K562 (cell line): ENCODE results near the gene URGCP. TPM values are rescaled to one million over a fixed set of nuclear protein-coding genes. Genes with fewer than 3 reads are reported as not detected.

Experiments
- BCLAF1 ChIP-seq, 2 experiments: fragments of 450-650 bp in 1 of 2; IDR thresholded peaks; 2 replicates each; pipeline ENCODE4 v1.6.1; 2011 to 2017; ENCODE audit warnings: low read depth in 2 of 2, antibody characterized with exemption in 1 of 2, borderline replicate concordance in 1 of 2, low read length in 1 of 2, mild to moderate bottlenecking in 1 of 2, mixed read lengths in 1 of 2; ENCODE audit not compliant: control insufficient read depth in 1 of 2
- DMBX1 ChIP-seq: fragments of 250-450 bp; sonication (Bioruptor Pico); IDR thresholded peaks from 2 replicates; pipeline ENCODE4 v1.8.0; 2022; ENCODE audit warnings: inconsistent platforms, mild to moderate bottlenecking, moderate library complexity, borderline replicate concordance
- E2F5 ChIP-seq: sonication (generic); formaldehyde crosslinking; IDR thresholded peaks from 2 replicates; pipeline ENCODE4 v1.8.0; 2022; ENCODE audit warnings: mild to moderate bottlenecking, missing genetic modification reagents
- FOXA1 ChIP-seq: fragments of 450-650 bp; IDR thresholded peaks from 2 replicates; pipeline ENCODE4 v1.6.1; 2016; ENCODE audit warnings: mild to moderate bottlenecking, borderline replicate concordance
- FOXP1 ChIP-seq: sonication (generic); formaldehyde crosslinking; IDR thresholded peaks from 2 replicates; pipeline ENCODE4 v1.8.0; 2022; ENCODE audit warnings: mild to moderate bottlenecking, missing genetic modification reagents
- FUS ChIP-seq: fragments of 200-400 bp; formaldehyde crosslinking; optimal IDR thresholded peaks from 2 replicates; pipeline ENCODE3; 2017; ENCODE audit warnings: low read depth, low read length
- GTF2B ChIP-seq: IDR thresholded peaks from 2 replicates; pipeline ENCODE4 v1.6.1; 2011; ENCODE audit not compliant: insufficient read length; ENCODE audit errors: extremely low read depth
- HDAC1 ChIP-seq, 2 experiments: fragments of 450-650 bp; IDR thresholded peaks; 2 replicates each; pipeline ENCODE4 v1.6.1; 2016 to 2017; ENCODE audit warnings: inconsistent platforms in 1 of 2, mild to moderate bottlenecking in 1 of 2, moderate library complexity in 1 of 2
- HINFP ChIP-seq: fragments of 450-650 bp; conservative IDR thresholded peaks from 2 replicates; pipeline ENCODE4 v1.6.1; 2016; ENCODE audit warnings: missing genetic modification characterization, low read depth, mild to moderate bottlenecking, control low read depth, missing compliant biosample characterization
- MCM7 ChIP-seq, 2 experiments: fragments of 450-650 bp; IDR thresholded peaks; 2 replicates each; pipeline ENCODE4 v1.6.1; 2016 to 2018
- NCOA4 ChIP-seq: fragments of 450-650 bp; IDR thresholded peaks from 2 replicates; pipeline ENCODE4 v1.6.1; 2018; ENCODE audit warnings: mild to moderate bottlenecking; ENCODE audit not compliant: partially characterized antibody
- NEUROD1 ChIP-seq: fragments of 150-350 bp; IDR thresholded peaks from 2 replicates; pipeline ENCODE4 v1.6.1; 2014; ENCODE audit warnings: borderline replicate concordance, low read length, low read depth; ENCODE audit not compliant: partially characterized antibody
- NFATC3 ChIP-seq: fragments of 450-650 bp; IDR thresholded peaks from 2 replicates; pipeline ENCODE4 v1.6.1; 2017; ENCODE audit warnings: mild to moderate bottlenecking
- RB1 ChIP-seq: fragments of 450-650 bp; IDR thresholded peaks from 2 replicates; pipeline ENCODE4 v1.6.1; 2017; ENCODE audit warnings: low read depth, mild to moderate bottlenecking
- RBFOX2 ChIP-seq: fragments of 200-400 bp; formaldehyde crosslinking; IDR thresholded peaks from 2 replicates; pipeline ENCODE4 v1.6.1; 2017; ENCODE audit warnings: low read depth, mild to moderate bottlenecking, low read length, moderate library complexity
- SIN3B ChIP-seq: fragments of 450-650 bp; IDR thresholded peaks from 2 replicates; pipeline ENCODE4 v1.6.1; 2017; ENCODE audit warnings: low read depth, mild to moderate bottlenecking, moderate library complexity
- ZNF12 ChIP-seq: sonication (generic); formaldehyde crosslinking; IDR thresholded peaks from 2 replicates; pipeline ENCODE4 v1.4.0; 2020; ENCODE audit warnings: mild to moderate bottlenecking, missing genetic modification reagents
- ZNF140 ChIP-seq: fragments of 250-450 bp; sonication (Bioruptor Pico); IDR thresholded peaks from 2 replicates; pipeline ENCODE4 v1.8.0; 2021; ENCODE audit warnings: moderate library complexity, mild to moderate bottlenecking, inconsistent platforms
- ZNF232 ChIP-seq: sonication (generic); formaldehyde crosslinking; IDR thresholded peaks from 2 replicates; pipeline ENCODE4 v1.8.0; 2022; ENCODE audit warnings: mild to moderate bottlenecking, missing genetic modification reagents
- ZNF354B ChIP-seq: fragments of 250-450 bp; sonication (Bioruptor Pico); IDR thresholded peaks from 2 replicates; pipeline ENCODE4 v1.4.0; 2020
- ZNF668 ChIP-seq: fragments of 250-450 bp; sonication (Bioruptor Pico); IDR thresholded peaks from 2 replicates; pipeline ENCODE4 v1.8.0; 2022; ENCODE audit warnings: mild to moderate bottlenecking, inconsistent platforms
- polyA plus RNA-seq, 8 experiments: library from polyadenylated mRNA; depleted of rRNA in 4 of 8; stranded (reverse) in 5 of 8; unstranded in 3 of 8; fragments of >200 nt; fragmentation: Nextera tagmentation in 2 of 8; fragmentation: Illumina TruSeq in 1 of 8; extraction: Ambion mirVana in 2 of 8; extraction: Trizol in 1 of 8; gene quantifications; 2 replicates each; pipeline versions ENCODE4 v1.2.1 to v1.2.3, GENCODE V29; 2011 to 2014; ENCODE audit warnings: inconsistent platforms in 1 of 8, missing spikeins in 1 of 8
- total RNA-seq, 7 experiments: library from RNA; depleted of rRNA in 6 of 7; stranded (reverse); fragments of >200 nt in 6 of 7; fragmentation: Illumina TruSeq in 2 of 7; extraction: Trizol in 2 of 7; gene quantifications; 2 replicates each; pipeline versions ENCODE4 v1.2.1 to v1.2.3, GENCODE V29; 2011 to 2021; ENCODE audit warnings: low replicate concordance in 1 of 7

Gene URGCP
- total and polyA plus RNA-seq, 9 of the 15 experiments (the other 6 are each of a cell fraction or from before 2014, with no cell fraction given) = 1.7 to 25.8 (median 12.5) TPM

DNA sequence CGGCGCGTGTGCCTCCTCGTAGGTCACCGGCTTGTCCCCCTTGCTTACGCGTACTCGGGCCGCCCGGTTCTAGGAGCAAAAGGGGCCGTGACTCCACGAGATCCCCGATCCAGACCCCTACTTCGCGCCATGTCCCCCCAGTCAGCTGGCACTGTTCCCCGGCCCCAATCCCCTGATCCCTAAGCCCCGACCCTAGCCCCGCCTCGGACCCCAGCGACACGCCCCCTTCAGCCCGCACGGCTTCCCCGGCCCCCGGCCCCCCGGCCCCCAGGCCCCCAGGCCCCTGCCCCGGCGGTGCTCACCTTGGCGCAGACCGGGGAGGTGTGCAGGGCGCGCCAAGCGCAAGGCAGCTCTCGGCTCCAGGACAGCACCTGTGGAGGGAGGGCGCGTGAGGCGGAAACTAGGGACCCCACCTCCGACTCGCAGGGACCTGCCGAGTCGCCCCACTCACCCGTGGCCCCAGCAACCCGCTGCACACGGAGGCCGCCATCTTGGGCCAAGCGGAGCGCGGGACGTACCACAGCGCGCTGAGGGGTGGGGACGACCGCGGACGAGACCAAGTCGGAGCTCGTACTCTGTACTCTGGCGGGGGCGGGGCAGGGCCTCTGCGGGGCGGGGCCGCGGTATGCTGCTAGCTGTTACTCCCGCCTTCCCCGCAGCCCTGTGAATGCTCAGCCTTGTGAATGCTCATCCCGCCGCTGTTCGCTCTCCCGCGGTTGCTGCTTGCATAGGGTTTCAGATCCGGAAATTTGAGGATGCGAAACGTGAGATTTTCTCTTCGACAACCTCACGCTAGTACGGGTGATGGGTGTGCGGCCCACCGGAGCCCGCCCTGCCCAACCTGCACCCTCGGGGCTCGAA, 37.2 kb downstream of the URGCP start, which contains the start of gene MRPS24 (continued):
- peak; percentile 24; the same call in 1 of the 2 replicates for TF ChIP-seq E2F5
- no peak for TF ChIP-seq DMBX1 (CRISPR knock-in tag)
- TF ChIP-seq ZNF668 (CRISPR knock-in tag) = no peak
- no peak for TF ChIP-seq MCM7 (IDR thresholded peaks at IDR 0.05)
- TF ChIP-seq HINFP (tag) = no peak
- TF ChIP-seq HDAC1 (IDR thresholded peaks at IDR 0.05) = peak in 1 of 2 experiments; percentile 77; a peak in 2 of 4 replicates
- no peak for TF ChIP-seq FUS
- peak; percentile 63; the same call in 1 of the 2 replicates for TF ChIP-seq SIN3B
- TF ChIP-seq FOXA1 = no peak
- TF ChIP-seq BCLAF1 (IDR thresholded peaks at IDR 0.05; ENCODE audit: borderline replicate concordance in 1 of 2, control insufficient read depth in 1 of 2, low read depth in 2 of 2, low read length in 1 of 2) = peak in 1 of 2 experiments; percentile 78; a peak in 1 of 4 replicates
- TF ChIP-seq FOXP1 (CRISPR knock-in tag) = peak; percentile 46; the same call in 1 of the 2 replicates
- peak; percentile 67 for TF ChIP-seq RB1
- no peak for TF ChIP-seq ZNF140 (CRISPR knock-in tag)
- peak; percentile 25 for TF ChIP-seq NEUROD1
- TF ChIP-seq NFATC3 = no peak
- TF ChIP-seq ZNF354B (CRISPR knock-in tag) = no peak
- no peak for TF ChIP-seq GTF2B
- peak; percentile 88 for TF ChIP-seq RBFOX2
- no peak for TF ChIP-seq ZNF12
- TF ChIP-seq ZNF232 = no peak
- TF ChIP-seq NCOA4 = no peak
